Endothelial cell (in vitro differentiated cells): ENCODE measurements around the gene TMEM184C. TPM values are rescaled to one million over a fixed set of nuclear protein-coding genes. Genes with fewer than 3 reads are reported as not detected.
A peak's percentile ranks its signal among the peaks of the same experiment; 100 is the strongest.

ENCODE experiments used
- DNase-seq: peaks from one replicate; pipeline ENCODE4 v3.0.0; 2021; ENCODE audit warnings: low spot score
- H3K27ac Mint-ChIP-seq: one replicate; pipeline ENCODE4 v1.8.0; 2021; ENCODE audit warnings: mixed read lengths, inconsistent platforms; ENCODE audit not compliant: unreplicated experiment
- H3K27me3 Mint-ChIP-seq: one replicate; pipeline ENCODE4 v1.8.0; 2021; ENCODE audit warnings: mild to moderate bottlenecking, moderate library complexity, mixed read lengths, inconsistent platforms; ENCODE audit not compliant: unreplicated experiment
- H3K36me3 Mint-ChIP-seq: one replicate; pipeline ENCODE4 v1.8.0; 2021; ENCODE audit warnings: mild to moderate bottlenecking, low read depth, mixed read lengths, inconsistent platforms; ENCODE audit not compliant: unreplicated experiment
- H3K4me1 Mint-ChIP-seq: one replicate; pipeline ENCODE4 v1.8.0; 2021; ENCODE audit warnings: mild to moderate bottlenecking, mixed read lengths, inconsistent platforms; ENCODE audit not compliant: unreplicated experiment
- H3K4me3 Mint-ChIP-seq: one replicate; pipeline ENCODE4 v1.8.0; 2021; ENCODE audit warnings: mild to moderate bottlenecking, mixed read lengths, inconsistent platforms; ENCODE audit not compliant: unreplicated experiment
- H3K9me3 Mint-ChIP-seq: one replicate; pipeline ENCODE4 v1.8.0; 2021; ENCODE audit warnings: mixed read lengths, inconsistent platforms; ENCODE audit not compliant: unreplicated experiment
- CTCF ChIP-seq: fragments of 200-600 bp; sonication (generic); IDR thresholded peaks from one replicate; pipeline ENCODE4 v1.5.0; 2021; ENCODE audit warnings: antibody characterized with exemption; ENCODE audit not compliant: unreplicated experiment
- long read RNA-seq: library from polyadenylated mRNA; unstranded; transcript quantifications from one replicate; pipeline ENCODE4 v2.0.0, GENCODE V29; 2020; ENCODE audit not compliant: unreplicated experiment
- total RNA-seq: library from RNA; stranded (reverse); fragmentation: NEBNext Ultra II Directional; extraction: Animal tissue kit (Norgen Biotek cat#: 25700); gene quantifications from one replicate; pipeline ENCODE4 v1.2.1, GENCODE V29; 2021; ENCODE audit not compliant: unreplicated experiment

The TMEM184C gene
- 26.2 TPM for total RNA-seq
- long read RNA-seq, full-length matches to known transcripts = 5 of 7 reads
- long read RNA-seq, partial matches to known transcripts = 0 of 7 reads
- long read RNA-seq, other reads (novel, unspliced or antisense) = 2 of 7 reads

GRCh38 chr4:147617173-147617840 is at the start of gene TMEM184C:
Gene TMEM184C, plus strand, starts transcription at chr4:147617397. Its CDS starts 560 bp downstream, at chr4:147617957.
- Mint-ChIP-seq H3K27me3 (peaks cover 2% of the 10 kb centered on the region), H3K9me3 (no peaks in the 10 kb centered on the region), H3K27ac (peak within 1 kb of the TSS; percentile 98), H3K4me3 (peak within 1 kb of the TSS; percentile 100), H3K4me1 (peaks cover 21% of the 10 kb centered on the region), H3K36me3 (peaks cover 3% of the 10 kb centered on the region)
- DNase-seq = peak; percentile 95
- TF ChIP-seq CTCF = no peak

GRCh38 chr4:147570616-147571015 is 46.6 kb upstream of the TMEM184C start:
- no peak for DNase-seq
- H3K9me3 Mint-ChIP-seq = no peaks in the 10 kb centered on the region
- H3K27me3 Mint-ChIP-seq = no peaks in the 10 kb centered on the region
- peaks cover 3% of the 10 kb centered on the region for H3K4me1 Mint-ChIP-seq
- TF ChIP-seq CTCF = no peak
- H3K4me3 Mint-ChIP-seq = no peak overlapping the region
- no peak overlapping the region for H3K27ac Mint-ChIP-seq
- H3K36me3 Mint-ChIP-seq = no peaks in the 10 kb centered on the region

- DNase-seq = no peak
- Mint-ChIP-seq H3K27me3 (no peaks in the 10 kb centered on the region), H3K9me3 (no peaks in the 10 kb centered on the region), H3K36me3 (no peaks in the 10 kb centered on the region), H3K4me3 (no peak overlapping the region), H3K4me1 (peaks cover 3% of the 10 kb centered on the region), H3K27ac (no peak overlapping the region)
- no peak for TF ChIP-seq CTCF
Measured at GRCh38 chr4:147571036-147571770, 46.0 kb upstream of the TMEM184C start.

GRCh38 chr4:147576084-147576483 is 41.1 kb upstream of the TMEM184C start:
- TF ChIP-seq CTCF = no peak
- Mint-ChIP-seq H3K9me3 (no peaks in the 10 kb centered on the region), H3K4me1 (peaks cover 8% of the 10 kb centered on the region), H3K27ac (no peak overlapping the region), H3K27me3 (no peaks in the 10 kb centered on the region), H3K4me3 (no peak overlapping the region), H3K36me3 (no peaks in the 10 kb centered on the region)
- no peak for DNase-seq

- Mint-ChIP-seq H3K27me3 (no peaks in the 10 kb centered on the region), H3K4me1 (peaks cover 8% of the 10 kb centered on the region), H3K36me3 (no peaks in the 10 kb centered on the region), H3K27ac (no peak overlapping the region), H3K9me3 (no peaks in the 10 kb centered on the region), H3K4me3 (no peak overlapping the region)
- DNase-seq = no peak
- no peak for TF ChIP-seq CTCF
Measured at GRCh38 chr4:147578051-147578476, 39.1 kb upstream of the TMEM184C start.
